HepG2 (cell line): Measurements from ENCODE around the gene CIT. TPM values are rescaled to one million over a fixed set of nuclear protein-coding genes. Genes with fewer than 3 reads are reported as not detected.

Experiments used
- ATAC-seq: fragments of 200-7000 bp; cut with Tn5 transposase; 3 replicates; pipeline ENCODE4 v1.9.1; 2020; ENCODE audit warnings: mild to moderate bottlenecking, moderate library complexity
- BruUV-seq: library from RNA; stranded (reverse); fragments of 400-500 nt; replicated peaks from 2 replicates; lab custom pipeline; 2021; lab: Mats Ljungman, UMichigan
- CTCF ChIA-PET: fragments of 300-600 bp; formaldehyde crosslinking; extraction: SDS; loops from one replicate; lab custom pipeline; 2021; ENCODE audit warnings: low total read pairs, inconsistent platforms, low intra/inter-chr PET ratio; lab: Yijun Ruan, JAX
- POLR2A ChIA-PET: fragments of 350-600 bp; sonication (Branson Sonifier 250); formaldehyde crosslinking; loops from one replicate; lab custom pipeline; 2020; ENCODE audit warnings: antibody characterized with exemption, inconsistent platforms; lab: Yijun Ruan, JAX
- DNase-seq: peaks from one replicate; pipeline ENCODE4 v3.0.0-alpha.2; 2015; ENCODE audit warnings: low spot score
- FAIRE-seq: peaks from 3 replicates; lab custom pipeline; 2011; peaks lifted over from hg19 to GRCh38; lab: Jason Lieb, UNC
- H2AFZ ChIP-seq: one replicate; pipeline ENCODE4 v1.6.1; 2011; ENCODE audit warnings: low read length, inconsistent platforms
- H3K27ac ChIP-seq: fragments of 300-600 bp; 3 replicates; pipeline ENCODE4 v1.8.0; 2011; ENCODE audit warnings: mixed run types, mild to moderate bottlenecking, mixed read lengths, low read length, inconsistent platforms; ENCODE audit not compliant: insufficient read depth; ENCODE audit errors: extremely low read length
- H3K27me3 ChIP-seq, 2 experiments: fragments of 200-600 bp in 1 of 2; 2 replicates in 1 of 2; 3 replicates in 1 of 2; pipeline versions ENCODE4 v1.6.0 to v1.8.0; 2011; ENCODE audit warnings: low read length in 2 of 2, mild to moderate bottlenecking in 2 of 2, moderate library complexity in 2 of 2, inconsistent platforms in 1 of 2; ENCODE audit not compliant: insufficient read depth in 2 of 2, control insufficient read depth in 1 of 2
- H3K36me3 ChIP-seq, 2 experiments: fragments of 200-600 bp in 1 of 2; replicated peaks in 1 of 2; 2 replicates in 1 of 2; 3 replicates in 1 of 2; pipeline versions ENCODE4 v1.5.1 to v1.8.0; 2011; ENCODE audit warnings: low read length in 2 of 2, inconsistent platforms in 1 of 2; ENCODE audit not compliant: insufficient read depth in 2 of 2, control insufficient read depth in 1 of 2
- H3K4me1 ChIP-seq: 2 replicates; pipeline ENCODE4 v1.5.1; 2012; ENCODE audit warnings: low read length, inconsistent platforms; ENCODE audit not compliant: insufficient read depth
- H3K4me2 ChIP-seq: 2 replicates; pipeline ENCODE4 v1.6.0; 2011; ENCODE audit warnings: low read depth, low read length, inconsistent platforms
- H3K4me3 ChIP-seq, 3 experiments: fragments of 200-600 bp in 1 of 3; sonication (generic), shearing (Covaris generic) in 1 of 3; replicated peaks in 1 of 3; 2 replicates each; pipeline ENCODE4 v1.5.1; 2011 to 2016; ENCODE audit warnings: low read length in 3 of 3, inconsistent platforms in 2 of 3, low read depth in 2 of 3, mild to moderate bottlenecking in 2 of 3, control low read depth in 1 of 3, mixed read lengths in 1 of 3; ENCODE audit not compliant: insufficient read depth in 1 of 3
- H3K79me2 ChIP-seq: one replicate; pipeline ENCODE4 v1.6.1; 2011; ENCODE audit warnings: low read length, inconsistent platforms; ENCODE audit not compliant: insufficient read depth
- H3K9ac ChIP-seq: 2 replicates; pipeline ENCODE4 v1.6.0; 2011; ENCODE audit warnings: mild to moderate bottlenecking, low read depth, low read length, inconsistent platforms; ENCODE audit not compliant: insufficient read depth
- H3K9me3 ChIP-seq: 2 replicates; pipeline ENCODE4 v1.5.1; 2012; ENCODE audit warnings: mild to moderate bottlenecking, low read length
- H4K20me1 ChIP-seq: 2 replicates; pipeline ENCODE4 v1.6.0; 2011; ENCODE audit warnings: inconsistent platforms, mild to moderate bottlenecking, low read length, moderate library complexity; ENCODE audit not compliant: insufficient read depth
- ARID3A ChIP-seq: IDR thresholded peaks from 2 replicates; pipeline ENCODE4 v1.6.1; 2012; ENCODE audit warnings: low read depth, low read length, improper control_type of control experiment
- CEBPB ChIP-seq: IDR thresholded peaks from 2 replicates; pipeline ENCODE4 v1.6.1; 2011; ENCODE audit warnings: low read depth, low read length, improper control_type of control experiment, borderline replicate concordance
- ETV6 ChIP-seq: sonication (generic); formaldehyde crosslinking; conservative IDR thresholded peaks from 2 replicates; pipeline ENCODE4 v1.4.0; 2020; ENCODE audit warnings: missing genetic modification reagents
- GATAD2A ChIP-seq: IDR thresholded peaks from 2 replicates; pipeline ENCODE4 v1.6.1; 2016
- IKZF4 ChIP-seq: sonication (generic); formaldehyde crosslinking; IDR thresholded peaks from 2 replicates; pipeline ENCODE4 v1.5.1; 2020; ENCODE audit warnings: borderline replicate concordance, mild to moderate bottlenecking, low read depth, missing genetic modification reagents; ENCODE audit errors: not compliant biosample characterization
- MEF2D ChIP-seq: sonication (generic); formaldehyde crosslinking; IDR thresholded peaks from 2 replicates; pipeline ENCODE4 v1.5.1; 2020; ENCODE audit warnings: mild to moderate bottlenecking, missing genetic modification reagents
- NFIC ChIP-seq: IDR thresholded peaks from 2 replicates; pipeline ENCODE4 v1.6.1; 2012; ENCODE audit warnings: mild to moderate bottlenecking, low read length, inconsistent platforms
- RBAK ChIP-seq: sonication (generic); formaldehyde crosslinking; IDR thresholded peaks from 2 replicates; pipeline ENCODE4 v1.5.1; 2020; ENCODE audit warnings: mild to moderate bottlenecking, missing genetic modification reagents
- RNF2 ChIP-seq: fragments of 450-650 bp; conservative IDR thresholded peaks from 2 replicates; pipeline ENCODE4 v1.6.1; 2016; ENCODE audit warnings: low read depth
- SMARCE1 ChIP-seq: fragments of 450-650 bp; IDR thresholded peaks from 2 replicates; pipeline ENCODE4 v1.6.1; 2017; ENCODE audit warnings: borderline replicate concordance
- ZNF138 ChIP-seq: sonication (generic); formaldehyde crosslinking; IDR thresholded peaks from 2 replicates; pipeline ENCODE4 v1.5.0; 2020; ENCODE audit warnings: mild to moderate bottlenecking, low read depth, missing genetic modification reagents
- ZNF30 ChIP-seq: sonication (generic); formaldehyde crosslinking; IDR thresholded peaks from 2 replicates; pipeline ENCODE4 v1.5.0; 2020; ENCODE audit warnings: mild to moderate bottlenecking, missing genetic modification reagents
- ZNF570 ChIP-seq: sonication (generic); formaldehyde crosslinking; IDR thresholded peaks from 2 replicates; pipeline ENCODE4 v1.4.0; 2020; ENCODE audit warnings: mild to moderate bottlenecking, missing genetic modification reagents, borderline replicate concordance
- ZNF616 ChIP-seq: sonication (generic); formaldehyde crosslinking; IDR thresholded peaks from 2 replicates; pipeline ENCODE4 v1.5.0; 2020; ENCODE audit warnings: low read depth, mild to moderate bottlenecking, missing genetic modification reagents
- ZSCAN30 ChIP-seq: sonication (generic); formaldehyde crosslinking; IDR thresholded peaks from 2 replicates; pipeline ENCODE4 v1.5.0; 2020; ENCODE audit warnings: mild to moderate bottlenecking, missing genetic modification reagents
- WGBS: methylation state at CpG from one replicate; pipeline ENCODE4 v1.1.6; 2017; ENCODE audit warnings: low lambda C conversion rate; 5-methylcytosine and 5-hydroxymethylcytosine counted together
- in situ Hi-C: cut with HindIII; loops from 2 replicates; pipeline ENCODE4 v1.10.0; 2017; ENCODE audit warnings: low pct_unique_long_range_greater_than_20kb; ENCODE audit not compliant: extremely low pct_ligation_motif_present
- intact Hi-C: fragments of 100-400 bp; cut with micrococcal nuclease; formaldehyde crosslinking; loops from one replicate; pipeline ENCODE4 v1.10.0; 2022; ENCODE audit not compliant: unreplicated experiment
- polyA plus RNA-seq, 8 experiments: library from polyadenylated mRNA; depleted of rRNA in 3 of 8; stranded (reverse) in 7 of 8; unstranded in 1 of 8; fragments of >200 nt; fragmentation: Illumina TruSeq in 4 of 8; extraction: Trizol in 4 of 8; gene quantifications; 2 replicates each; pipeline versions ENCODE4 v1.2.1 to v1.2.3, GENCODE V29; 2011 to 2016; ENCODE audit warnings: low read depth in 4 of 8, missing spikeins in 1 of 8, mixed read lengths in 1 of 8; ENCODE audit not compliant: insufficient read depth in 1 of 8
- total RNA-seq, 5 experiments: library from RNA; depleted of rRNA; stranded (reverse); fragments of >200 nt; fragmentation: Illumina TruSeq; extraction: Trizol; gene quantifications; 2 replicates each; pipeline ENCODE4 v1.2.3, GENCODE V29; 2016; ENCODE audit warnings: low read depth in 1 of 5

The CIT gene
- total and polyA plus RNA-seq, 2 of the 13 experiments (the other 11 are each of a cell fraction or from before 2014, with no cell fraction given) = 7.7 to 11.7 TPM

GRCh38 chr12:119672194-119672593 is 204.9 kb downstream of the CIT start:
- no peak overlapping the region for H3K4me2 ChIP-seq
- peaks cover 27 to 66% of the 10 kb centered on the region in 2 experiments for H3K36me3 ChIP-seq
- no peaks in the 10 kb centered on the region; a peak in 1 of 5 replicates for H3K27me3 ChIP-seq
- ChIA-PET CTCF (no interaction called here), POLR2A (interaction anchor here (1.0 kb wide), 1 partner anchor 9 kb away, joined by 3 read pairs; no protein-coding TSS in a partner anchor)
- no peak for TF ChIP-seq SMARCE1
- TF ChIP-seq ZNF616 (CRISPR knock-in tag) = no peak
- no peak for TF ChIP-seq GATAD2A
- no peak for TF ChIP-seq NFIC
- no peak for TF ChIP-seq ARID3A
- TF ChIP-seq ETV6 (CRISPR knock-in tag) = no peak
- TF ChIP-seq ZNF30 (CRISPR knock-in tag) = no peak
- no peak for TF ChIP-seq RNF2
- TF ChIP-seq CEBPB = no peak
- TF ChIP-seq IKZF4 (CRISPR knock-in tag) = no peak
- TF ChIP-seq RBAK (CRISPR knock-in tag) = no peak
- TF ChIP-seq MEF2D (CRISPR knock-in tag) = no peak
- no peak for TF ChIP-seq ZSCAN30 (CRISPR knock-in tag)
- TF ChIP-seq ZNF138 = no peak
- TF ChIP-seq ZNF570 (CRISPR knock-in tag) = no peak
- H2AFZ ChIP-seq = no peak overlapping the region
- no peak for ATAC-seq
- no peak for DNase-seq
- intact Hi-C loops = no loop called here
- WGBS = 97% methylated on average over 8 of the region's 8 CpGs
- H4K20me1 ChIP-seq = peaks cover 12% of the 10 kb centered on the region
- peaks cover 13% of the 10 kb centered on the region for H3K79me2 ChIP-seq
- no peaks in the 10 kb centered on the region for H3K9me3 ChIP-seq
- in situ Hi-C loops = no loop called here
- no peak overlapping the region for H3K27ac ChIP-seq
- FAIRE-seq = no peak
- no TSS peak for BruUV-seq
- no peak overlapping the region for H3K4me3 ChIP-seq
- peaks cover 23% of the 10 kb centered on the region for H3K4me1 ChIP-seq
- no peak overlapping the region for H3K9ac ChIP-seq
